ENCODE measurements around the gene SNTN. TPM values are rescaled to one million over a fixed set of nuclear protein-coding genes. Genes with fewer than 3 reads are reported as not detected.

Gene SNTN
- total and polyA plus RNA-seq, 2 of the 13 experiments (the other 11 are each of a cell fraction or from before 2014, with no cell fraction given) = not detected

DNA sequence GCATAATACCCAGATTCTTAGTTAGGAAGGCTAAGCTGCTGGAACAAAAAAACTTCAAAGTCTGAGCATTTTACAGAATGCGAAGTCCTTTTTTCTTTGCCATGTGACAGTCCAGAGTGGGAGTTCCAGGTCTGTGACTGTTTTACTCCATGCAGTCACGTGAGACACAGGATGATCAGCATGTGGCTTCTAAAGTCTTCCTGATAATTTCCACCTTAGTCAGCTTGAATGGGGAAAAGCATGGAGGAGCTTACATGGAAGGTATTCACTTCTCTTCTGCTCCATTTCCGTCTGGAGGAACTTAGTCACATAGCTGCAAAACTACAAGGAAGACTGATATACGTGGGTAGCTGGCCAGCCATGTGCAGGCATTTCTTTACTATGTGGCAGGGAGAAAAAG, 1.7 kb downstream of the SNTN start:
- Histone ChIP-seq H3K9ac (ENCODE audit: insufficient read depth, low read depth, low read length) (no peak overlapping the region), H3K27ac (ENCODE audit: extremely low read length, insufficient read depth, low read length) (no peak overlapping the region), H3K4me2 (ENCODE audit: low read depth, low read length) (no peak overlapping the region), H2AFZ (ENCODE audit: low read length) (no peak overlapping the region), H4K20me1 (ENCODE audit: insufficient read depth, low read length) (no peaks in the 10 kb centered on the region), H3K9me3 (ENCODE audit: low read length) (no peaks in the 10 kb centered on the region), H3K4me1 (ENCODE audit: insufficient read depth, low read length) (no peaks in the 10 kb centered on the region), H3K4me3 (replicated peaks in 1 of 3; ENCODE audit: insufficient read depth in 1 of 3, low read depth in 2 of 3, low read length in 3 of 3) (no peak overlapping the region), H3K79me2 (ENCODE audit: insufficient read depth, low read length) (no peaks in the 10 kb centered on the region), H3K27me3 (ENCODE audit: control insufficient read depth in 1 of 2, insufficient read depth in 2 of 2, low read length in 2 of 2) (no peaks in the 10 kb centered on the region), H3K36me3 (replicated peaks in 1 of 2; ENCODE audit: control insufficient read depth in 1 of 2, insufficient read depth in 2 of 2, low read length in 2 of 2) (no peaks in the 10 kb centered on the region)
- 0% methylated on average over 4 of the region's 4 CpGs for WGBS (ENCODE audit: low lambda C conversion rate)
- BruUV-seq (replicated peaks) = no TSS peak
- no peak for FAIRE-seq
- intact Hi-C loops (cut with micrococcal nuclease; ENCODE audit: unreplicated experiment) = no loop called here
- TF ChIP-seq RORA (CRISPR knock-in tag; IDR thresholded peaks at IDR 0.05) = no peak
- TF ChIP-seq MAFK (conservative IDR thresholded peaks at IDR 0.05 in 1 of 2, IDR thresholded peaks at IDR 0.05 in 1 of 2; ENCODE audit: low read length in 2 of 2) = peak in 1 of 2 experiments; percentile 14; a peak in 1 of 4 replicates
- no peak for ATAC-seq
- ChIA-PET POLR2A (no interaction called here), CTCF (ENCODE audit: low intra/inter-chr PET ratio, low total read pairs) (no interaction called here)
- no peak for DNase-seq (ENCODE audit: low spot score)
- in situ Hi-C loops (cut with HindIII; ENCODE audit: extremely low pct_ligation_motif_present, low pct_unique_long_range_greater_than_20kb) = no loop called here

DNA sequence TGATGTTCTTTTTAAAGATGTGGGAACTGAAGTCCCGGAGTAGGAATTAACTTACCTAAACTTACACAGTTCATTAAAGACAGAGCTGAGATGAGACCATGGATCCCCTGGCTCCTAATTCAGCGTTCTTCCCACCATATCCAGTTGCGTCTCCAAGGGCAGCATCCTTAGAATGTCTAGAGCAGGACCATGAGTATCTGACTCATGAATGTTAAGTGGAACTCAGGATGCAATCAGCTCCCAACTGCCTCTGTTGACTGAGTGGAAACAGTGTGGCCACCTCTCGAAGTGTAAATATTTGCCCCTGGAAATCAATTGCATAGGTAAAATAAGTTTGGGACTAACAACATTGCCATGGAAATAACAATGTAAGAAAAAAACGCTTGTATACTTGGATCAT, 2.5 kb downstream of the SNTN start:
- CTCF ChIA-PET (ENCODE audit: low intra/inter-chr PET ratio, low total read pairs) = no interaction called here
- Histone ChIP-seq H3K4me2 (ENCODE audit: low read depth, low read length) (no peak overlapping the region), H3K27me3 (ENCODE audit: control insufficient read depth in 1 of 2, insufficient read depth in 2 of 2, low read length in 2 of 2) (no peaks in the 10 kb centered on the region), H3K4me1 (ENCODE audit: insufficient read depth, low read length) (no peaks in the 10 kb centered on the region), H3K9ac (ENCODE audit: insufficient read depth, low read depth, low read length) (no peak overlapping the region), H3K9me3 (ENCODE audit: low read length) (no peaks in the 10 kb centered on the region), H2AFZ (ENCODE audit: low read length) (no peak overlapping the region), H3K4me3 (replicated peaks in 1 of 3; ENCODE audit: insufficient read depth in 1 of 3, low read depth in 2 of 3, low read length in 3 of 3) (no peak overlapping the region), H3K27ac (ENCODE audit: extremely low read length, insufficient read depth, low read length) (no peak overlapping the region), H3K79me2 (ENCODE audit: insufficient read depth, low read length) (no peaks in the 10 kb centered on the region), H3K36me3 (replicated peaks in 1 of 2; ENCODE audit: control insufficient read depth in 1 of 2, insufficient read depth in 2 of 2, low read length in 2 of 2) (no peaks in the 10 kb centered on the region), H4K20me1 (ENCODE audit: insufficient read depth, low read length) (no peaks in the 10 kb centered on the region)
- no peak for DNase-seq (ENCODE audit: low spot score)
- 20% methylated on average over 5 of the region's 5 CpGs for WGBS (ENCODE audit: low lambda C conversion rate)
- no TSS peak for BruUV-seq (replicated peaks)
- ATAC-seq = no peak
- in situ Hi-C loops (cut with HindIII; ENCODE audit: extremely low pct_ligation_motif_present, low pct_unique_long_range_greater_than_20kb) = no loop called here
- FAIRE-seq = no peak
- POLR2A ChIA-PET = no interaction called here
- intact Hi-C loops (cut with micrococcal nuclease; ENCODE audit: unreplicated experiment) = no loop called here
- no peak for TF ChIP-seq MAZ (IDR thresholded peaks at IDR 0.05; ENCODE audit: borderline replicate concordance, low read depth, low read length)
- TF ChIP-seq MAZ (CRISPR knock-in tag; IDR thresholded peaks at IDR 0.05; ENCODE audit: low read depth) = no peak
- TF ChIP-seq, protein P1, sequence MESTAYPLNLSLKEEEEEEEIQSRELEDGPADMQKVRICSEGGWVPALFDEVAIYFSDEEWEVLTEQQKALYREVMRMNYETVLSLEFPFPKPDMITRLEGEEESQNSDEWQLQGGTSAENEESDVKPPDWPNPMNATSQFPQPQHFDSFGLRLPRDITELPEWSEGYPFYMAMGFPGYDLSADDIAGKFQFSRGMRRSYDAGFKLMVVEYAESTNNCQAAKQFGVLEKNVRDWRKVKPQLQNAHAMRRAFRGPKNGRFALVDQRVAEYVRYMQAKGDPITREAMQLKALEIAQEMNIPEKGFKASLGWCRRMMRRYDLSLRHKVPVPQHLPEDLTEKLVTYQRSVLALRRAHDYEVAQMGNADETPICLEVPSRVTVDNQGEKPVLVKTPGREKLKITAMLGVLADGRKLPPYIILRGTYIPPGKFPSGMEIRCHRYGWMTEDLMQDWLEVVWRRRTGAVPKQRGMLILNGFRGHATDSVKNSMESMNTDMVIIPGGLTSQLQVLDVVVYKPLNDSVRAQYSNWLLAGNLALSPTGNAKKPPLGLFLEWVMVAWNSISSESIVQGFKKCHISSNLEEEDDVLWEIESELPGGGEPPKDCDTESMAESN (CRISPR knock-in tag; conservative IDR thresholded peaks at IDR 0.05) = no peak
- TF ChIP-seq, protein P2, sequence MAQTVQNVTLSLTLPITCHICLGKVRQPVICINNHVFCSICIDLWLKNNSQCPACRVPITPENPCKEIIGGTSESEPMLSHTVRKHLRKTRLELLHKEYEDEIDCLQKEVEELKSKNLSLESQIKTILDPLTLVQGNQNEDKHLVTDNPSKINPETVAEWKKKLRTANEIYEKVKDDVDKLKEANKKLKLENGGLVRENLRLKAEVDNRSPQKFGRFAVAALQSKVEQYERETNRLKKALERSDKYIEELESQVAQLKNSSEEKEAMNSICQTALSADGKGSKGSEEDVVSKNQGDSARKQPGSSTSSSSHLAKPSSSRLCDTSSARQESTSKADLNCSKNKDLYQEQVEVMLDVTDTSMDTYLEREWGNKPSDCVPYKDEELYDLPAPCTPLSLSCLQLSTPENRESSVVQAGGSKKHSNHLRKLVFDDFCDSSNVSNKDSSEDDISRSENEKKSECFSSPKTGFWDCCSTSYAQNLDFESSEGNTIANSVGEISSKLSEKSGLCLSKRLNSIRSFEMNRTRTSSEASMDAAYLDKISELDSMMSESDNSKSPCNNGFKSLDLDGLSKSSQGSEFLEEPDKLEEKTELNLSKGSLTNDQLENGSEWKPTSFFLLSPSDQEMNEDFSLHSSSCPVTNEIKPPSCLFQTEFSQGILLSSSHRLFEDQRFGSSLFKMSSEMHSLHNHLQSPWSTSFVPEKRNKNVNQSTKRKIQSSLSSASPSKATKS (CRISPR knock-in tag; IDR thresholded peaks at IDR 0.05) = no peak
- TF ChIP-seq, protein P3, sequence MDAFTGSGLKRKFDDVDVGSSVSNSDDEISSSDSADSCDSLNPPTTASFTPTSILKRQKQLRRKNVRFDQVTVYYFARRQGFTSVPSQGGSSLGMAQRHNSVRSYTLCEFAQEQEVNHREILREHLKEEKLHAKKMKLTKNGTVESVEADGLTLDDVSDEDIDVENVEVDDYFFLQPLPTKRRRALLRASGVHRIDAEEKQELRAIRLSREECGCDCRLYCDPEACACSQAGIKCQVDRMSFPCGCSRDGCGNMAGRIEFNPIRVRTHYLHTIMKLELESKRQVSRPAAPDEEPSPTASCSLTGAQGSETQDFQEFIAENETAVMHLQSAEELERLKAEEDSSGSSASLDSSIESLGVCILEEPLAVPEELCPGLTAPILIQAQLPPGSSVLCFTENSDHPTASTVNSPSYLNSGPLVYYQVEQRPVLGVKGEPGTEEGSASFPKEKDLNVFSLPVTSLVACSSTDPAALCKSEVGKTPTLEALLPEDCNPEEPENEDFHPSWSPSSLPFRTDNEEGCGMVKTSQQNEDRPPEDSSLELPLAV (CRISPR knock-in tag; conservative IDR thresholded peaks at IDR 0.05; ENCODE audit: low read depth) = no peak
- TF ChIP-seq, protein P4, sequence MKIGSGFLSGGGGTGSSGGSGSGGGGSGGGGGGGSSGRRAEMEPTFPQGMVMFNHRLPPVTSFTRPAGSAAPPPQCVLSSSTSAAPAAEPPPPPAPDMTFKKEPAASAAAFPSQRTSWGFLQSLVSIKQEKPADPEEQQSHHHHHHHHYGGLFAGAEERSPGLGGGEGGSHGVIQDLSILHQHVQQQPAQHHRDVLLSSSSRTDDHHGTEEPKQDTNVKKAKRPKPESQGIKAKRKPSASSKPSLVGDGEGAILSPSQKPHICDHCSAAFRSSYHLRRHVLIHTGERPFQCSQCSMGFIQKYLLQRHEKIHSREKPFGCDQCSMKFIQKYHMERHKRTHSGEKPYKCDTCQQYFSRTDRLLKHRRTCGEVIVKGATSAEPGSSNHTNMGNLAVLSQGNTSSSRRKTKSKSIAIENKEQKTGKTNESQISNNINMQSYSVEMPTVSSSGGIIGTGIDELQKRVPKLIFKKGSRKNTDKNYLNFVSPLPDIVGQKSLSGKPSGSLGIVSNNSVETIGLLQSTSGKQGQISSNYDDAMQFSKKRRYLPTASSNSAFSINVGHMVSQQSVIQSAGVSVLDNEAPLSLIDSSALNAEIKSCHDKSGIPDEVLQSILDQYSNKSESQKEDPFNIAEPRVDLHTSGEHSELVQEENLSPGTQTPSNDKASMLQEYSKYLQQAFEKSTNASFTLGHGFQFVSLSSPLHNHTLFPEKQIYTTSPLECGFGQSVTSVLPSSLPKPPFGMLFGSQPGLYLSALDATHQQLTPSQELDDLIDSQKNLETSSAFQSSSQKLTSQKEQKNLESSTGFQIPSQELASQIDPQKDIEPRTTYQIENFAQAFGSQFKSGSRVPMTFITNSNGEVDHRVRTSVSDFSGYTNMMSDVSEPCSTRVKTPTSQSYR (CRISPR knock-in tag; IDR thresholded peaks at IDR 0.05; ENCODE audit: borderline replicate concordance) = no peak
- TF ChIP-seq KDM5B (CRISPR knock-in tag; IDR thresholded peaks at IDR 0.05; ENCODE audit: borderline replicate concordance) = no peak
- TF ChIP-seq ZNF24 (IDR thresholded peaks at IDR 0.05) = no peak

Measured in HepG2 (cell line).